Thyroid gland (tissue), 4 donors: Measurements from ENCODE around the gene DLG2. TPM values are rescaled to one million over a fixed set of nuclear protein-coding genes. Genes with fewer than 3 reads are reported as not detected.

Experiments used
- DNase-seq, 2 donors: peaks; one replicate each; pipeline ENCODE4 v3.0.0-alpha.2; 2019
- H3K27ac ChIP-seq, 3 donors: fragments of 200-600 bp; sonication (generic); 1 replicate in 2 of 3; 2 replicates in 1 of 3; pipeline ENCODE4 v1.5.1; 2016 to 2019; ENCODE audit warnings: mild to moderate bottlenecking in 1 of 3, moderate library complexity in 1 of 3
- H3K27me3 ChIP-seq: fragments of 200-600 bp; sonication (generic); one replicate; pipeline ENCODE4 v1.5.1; 2019
- H3K36me3 ChIP-seq, 2 donors: fragments of 200-600 bp; sonication (generic); one replicate each; pipeline ENCODE4 v1.5.1; 2016 to 2019
- H3K4me1 ChIP-seq, 2 donors: fragments of 200-600 bp; sonication (generic); one replicate each; pipeline ENCODE4 v1.5.1; 2017 to 2019
- H3K4me3 ChIP-seq, 3 donors: fragments of 200-600 bp; sonication (generic); replicated peaks in 1 of 3; 1 replicate in 2 of 3; 2 replicates in 1 of 3; pipeline ENCODE4 v1.5.1; 2016; ENCODE audit warnings: mild to moderate bottlenecking in 1 of 3
- H3K9me3 ChIP-seq: fragments of 200-600 bp; sonication (generic); one replicate; pipeline ENCODE4 v1.5.1; 2017
- CTCF ChIP-seq, 6 experiments: fragments of 200-600 bp in 3 of 6; fragments of 450-650 bp in 3 of 6; sonication (generic) in 3 of 6; IDR thresholded peaks; one replicate each; pipeline ENCODE4 v1.5.1; 2016 to 2019; ENCODE audit warnings: antibody characterized with exemption in 6 of 6, mild to moderate bottlenecking in 2 of 6, inconsistent platforms in 1 of 6, moderate library complexity in 1 of 6
- POLR2A ChIP-seq, 2 donors: fragments of 450-650 bp; IDR thresholded peaks; one replicate each; pipeline ENCODE4 v1.6.1; 2017; ENCODE audit warnings: antibody characterized with exemption in 2 of 2, mild to moderate bottlenecking in 2 of 2, moderate library complexity in 1 of 2
- WGBS, 2 donors: methylation state at CpG; one replicate each; pipeline ENCODE4 v1.1.5; 2017; 5-methylcytosine and 5-hydroxymethylcytosine counted together
- intact Hi-C: fragments of 100-400 bp; cut with DNase I; formaldehyde crosslinking; loops from one replicate; pipeline ENCODE4 v1.15.1; 2023
- total RNA-seq, 4 donors: library from RNA; depleted of rRNA; stranded (reverse); fragments of >200 nt; gene quantifications; one replicate each; pipeline ENCODE4 v1.2.3, GENCODE V29; 2016

DLG2 gene
- total RNA-seq, 4 donors from 2014 or later = 29.4 to 79.4 (median 42.4) TPM

- Histone ChIP-seq H3K27ac (no peak overlapping the region), H3K9me3 (no peaks in the 10 kb centered on the region), H3K36me3 (no peaks in the 10 kb centered on the region), H3K4me1 (peaks cover 7 to 9% of the 10 kb centered on the region in 2 donors), H3K27me3 (no peaks in the 10 kb centered on the region), H3K4me3 (no peak overlapping the region)
- TF ChIP-seq POLR2A (IDR thresholded peaks at IDR 0.05) = no peak
- no peak for TF ChIP-seq CTCF (IDR thresholded peaks at IDR 0.05)
- no peak for DNase-seq
- intact Hi-C loops = no loop called here
- WGBS, 2 donors = 86 to 94% methylated on average over 6 of the region's 6 CpGs
Observed at GRCh38 chr11:85096939-85097338, 530.2 kb downstream of the DLG2 start.

- no peaks in the 10 kb centered on the region for H3K36me3 ChIP-seq
- H3K4me3 ChIP-seq = no peak overlapping the region
- no peaks in the 10 kb centered on the region for H3K9me3 ChIP-seq
- DNase-seq = no peak
- intact Hi-C loops = no loop called here
- no peaks in the 10 kb centered on the region for H3K27me3 ChIP-seq
- TF ChIP-seq CTCF (IDR thresholded peaks at IDR 0.05) = no peak
- no peak for TF ChIP-seq POLR2A (IDR thresholded peaks at IDR 0.05)
- peaks cover 7 to 9% of the 10 kb centered on the region in 2 donors for H3K4me1 ChIP-seq
- H3K27ac ChIP-seq = no peak overlapping the region
Observed at GRCh38 chr11:85095239-85095638, 531.9 kb downstream of the DLG2 start.

GRCh38 chr11:85094795-85095194, 532.3 kb downstream of the DLG2 start:
- H3K27me3 ChIP-seq = no peaks in the 10 kb centered on the region
- no peak overlapping the region for H3K27ac ChIP-seq
- TF ChIP-seq POLR2A (IDR thresholded peaks at IDR 0.05) = no peak
- no peak for TF ChIP-seq CTCF (IDR thresholded peaks at IDR 0.05)
- no peak overlapping the region for H3K4me3 ChIP-seq
- H3K36me3 ChIP-seq = no peaks in the 10 kb centered on the region
- 88 to 95% methylated on average over 1 of the region's 1 CpG for WGBS, 2 donors
- intact Hi-C loops = no loop called here
- H3K4me1 ChIP-seq = peaks cover 6 to 8% of the 10 kb centered on the region in 2 donors
- H3K9me3 ChIP-seq = no peaks in the 10 kb centered on the region
- DNase-seq = no peak

- intact Hi-C loops = no loop called here
- Histone ChIP-seq H3K9me3 (no peaks in the 10 kb centered on the region), H3K27ac (no peak overlapping the region), H3K27me3 (no peaks in the 10 kb centered on the region), H3K4me3 (no peak overlapping the region), H3K4me1 (no peaks in the 10 kb centered on the region), H3K36me3 (no peaks in the 10 kb centered on the region)
- 88 to 95% methylated on average over 1 of the region's 1 CpG for WGBS, 2 donors
- no peak for DNase-seq
- TF ChIP-seq CTCF (IDR thresholded peaks at IDR 0.05) (no peak), POLR2A (IDR thresholded peaks at IDR 0.05) (no peak)
Observed at GRCh38 chr11:85089654-85090053, 537.5 kb downstream of the DLG2 start.

GRCh38 chr11:85088286-85088685, 538.9 kb downstream of the DLG2 start:
- H3K27ac ChIP-seq = no peak overlapping the region
- no peaks in the 10 kb centered on the region for H3K27me3 ChIP-seq
- intact Hi-C loops = no loop called here
- DNase-seq = no peak
- H3K36me3 ChIP-seq = no peaks in the 10 kb centered on the region
- no peak overlapping the region for H3K4me3 ChIP-seq
- no peaks in the 10 kb centered on the region for H3K4me1 ChIP-seq
- H3K9me3 ChIP-seq = no peaks in the 10 kb centered on the region
- 94 to 96% methylated on average over 3 of the region's 3 CpGs for WGBS, 2 donors
- TF ChIP-seq CTCF (IDR thresholded peaks at IDR 0.05) (no peak), POLR2A (IDR thresholded peaks at IDR 0.05) (no peak)
